NCI-H2196 treated with DMSO at 0.1 percent for 48 hours (cell line): ENCODE measurements around the gene FPR3.
"Not testable (repeated sequence)": the region's sequence is repeated elsewhere in the genome, so short reads cannot be mapped to it uniquely, and the experiment has no call there.

Source experiments
- DNase-seq: peaks from one replicate; lab custom pipeline; 2025; ENCODE audit not compliant: unreplicated experiment; lab: John Stamatoyannopoulos, UW

The FPR3 gene

GRCh38 chr19:51783372-51783771 is 11.6 kb upstream of the FPR3 start:
- DNase-seq, result no peak

- no peak for DNase-seq
Observed at GRCh38 chr19:51784109-51784785, 10.7 kb upstream of the FPR3 start.

GRCh38 chr19:51784922-51785690 is 9.9 kb upstream of the FPR3 start:
- DNase-seq, result no peak

- no peak for DNase-seq
Observed at GRCh38 chr19:51786646-51787494, 8.1 kb upstream of the FPR3 start.

- no peak for DNase-seq
Observed at GRCh38 chr19:51788029-51788428, 6.9 kb upstream of the FPR3 start.

GRCh38 chr19:51789061-51789795 is 5.7 kb upstream of the FPR3 start:
- no peak for DNase-seq

GRCh38 chr19:51792932-51793331 is 2.0 kb upstream of the FPR3 start:
- no peak for DNase-seq

- no peak for DNase-seq
Observed at GRCh38 chr19:51793994-51794393, 963 bp upstream of the FPR3 start.

GRCh38 chr19:51796195-51796679 is 1.3 kb downstream of the FPR3 start:
- no peak for DNase-seq

GRCh38 chr19:51797480-51797879 is 2.5 kb downstream of the FPR3 start:
- no peak for DNase-seq

GRCh38 chr19:51798062-51798461 is 3.1 kb downstream of the FPR3 start:
- DNase-seq, result no peak

GRCh38 chr19:51799034-51799773 is 4.2 kb downstream of the FPR3 start:
- peak; percentile 15 for DNase-seq

- no peak for DNase-seq
Observed at GRCh38 chr19:51799774-51800472, 5.0 kb downstream of the FPR3 start.

- DNase-seq, result no peak
Observed at GRCh38 chr19:51800473-51801244, 5.7 kb downstream of the FPR3 start.

GRCh38 chr19:51802775-51803174 is 7.8 kb downstream of the FPR3 start:
- no peak for DNase-seq

- no peak for DNase-seq
Observed at GRCh38 chr19:51803519-51803918, 8.6 kb downstream of the FPR3 start.

GRCh38 chr19:51803967-51804366 is 9.0 kb downstream of the FPR3 start:
- DNase-seq, result no peak

GRCh38 chr19:51804789-51805188 is 9.8 kb downstream of the FPR3 start:
- not testable (repeated sequence) for DNase-seq

GRCh38 chr19:51805396-51805795 is 10.4 kb downstream of the FPR3 start:
- DNase-seq, result not testable (repeated sequence)
